Ovary (tissue), 3 donors: Measurements from ENCODE around the gene KNL1.

Experiments
- POLR2A ChIP-seq: fragments of 450-650 bp; IDR thresholded peaks from one replicate; pipeline ENCODE4 v1.6.1; 2017; ENCODE audit warnings: antibody characterized with exemption, mild to moderate bottlenecking, moderate library complexity
- TF ChIP-seq, protein P1 (sequence below), 3 donors: fragments of 450-650 bp in 2 of 3; fragments of 200-600 bp in 1 of 3; IDR thresholded peaks; one replicate each; pipeline versions ENCODE4 v1.5.1 to v1.8.0; 2016 to 2022; ENCODE audit warnings: antibody characterized with exemption in 3 of 3, mild to moderate bottlenecking in 1 of 3
- donor health status: DM: no; HTN: no; CAD: no.

- TF ChIP-seq, protein P1, sequence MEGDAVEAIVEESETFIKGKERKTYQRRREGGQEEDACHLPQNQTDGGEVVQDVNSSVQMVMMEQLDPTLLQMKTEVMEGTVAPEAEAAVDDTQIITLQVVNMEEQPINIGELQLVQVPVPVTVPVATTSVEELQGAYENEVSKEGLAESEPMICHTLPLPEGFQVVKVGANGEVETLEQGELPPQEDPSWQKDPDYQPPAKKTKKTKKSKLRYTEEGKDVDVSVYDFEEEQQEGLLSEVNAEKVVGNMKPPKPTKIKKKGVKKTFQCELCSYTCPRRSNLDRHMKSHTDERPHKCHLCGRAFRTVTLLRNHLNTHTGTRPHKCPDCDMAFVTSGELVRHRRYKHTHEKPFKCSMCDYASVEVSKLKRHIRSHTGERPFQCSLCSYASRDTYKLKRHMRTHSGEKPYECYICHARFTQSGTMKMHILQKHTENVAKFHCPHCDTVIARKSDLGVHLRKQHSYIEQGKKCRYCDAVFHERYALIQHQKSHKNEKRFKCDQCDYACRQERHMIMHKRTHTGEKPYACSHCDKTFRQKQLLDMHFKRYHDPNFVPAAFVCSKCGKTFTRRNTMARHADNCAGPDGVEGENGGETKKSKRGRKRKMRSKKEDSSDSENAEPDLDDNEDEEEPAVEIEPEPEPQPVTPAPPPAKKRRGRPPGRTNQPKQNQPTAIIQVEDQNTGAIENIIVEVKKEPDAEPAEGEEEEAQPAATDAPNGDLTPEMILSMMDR (IDR thresholded peaks at IDR 0.05), result no peak
- TF ChIP-seq POLR2A, result no peak
Observed at GRCh38 chr15:40688932-40689799, 95.1 kb downstream of the KNL1 start.
